ENCODE results near the gene MCF2L.

DNA sequence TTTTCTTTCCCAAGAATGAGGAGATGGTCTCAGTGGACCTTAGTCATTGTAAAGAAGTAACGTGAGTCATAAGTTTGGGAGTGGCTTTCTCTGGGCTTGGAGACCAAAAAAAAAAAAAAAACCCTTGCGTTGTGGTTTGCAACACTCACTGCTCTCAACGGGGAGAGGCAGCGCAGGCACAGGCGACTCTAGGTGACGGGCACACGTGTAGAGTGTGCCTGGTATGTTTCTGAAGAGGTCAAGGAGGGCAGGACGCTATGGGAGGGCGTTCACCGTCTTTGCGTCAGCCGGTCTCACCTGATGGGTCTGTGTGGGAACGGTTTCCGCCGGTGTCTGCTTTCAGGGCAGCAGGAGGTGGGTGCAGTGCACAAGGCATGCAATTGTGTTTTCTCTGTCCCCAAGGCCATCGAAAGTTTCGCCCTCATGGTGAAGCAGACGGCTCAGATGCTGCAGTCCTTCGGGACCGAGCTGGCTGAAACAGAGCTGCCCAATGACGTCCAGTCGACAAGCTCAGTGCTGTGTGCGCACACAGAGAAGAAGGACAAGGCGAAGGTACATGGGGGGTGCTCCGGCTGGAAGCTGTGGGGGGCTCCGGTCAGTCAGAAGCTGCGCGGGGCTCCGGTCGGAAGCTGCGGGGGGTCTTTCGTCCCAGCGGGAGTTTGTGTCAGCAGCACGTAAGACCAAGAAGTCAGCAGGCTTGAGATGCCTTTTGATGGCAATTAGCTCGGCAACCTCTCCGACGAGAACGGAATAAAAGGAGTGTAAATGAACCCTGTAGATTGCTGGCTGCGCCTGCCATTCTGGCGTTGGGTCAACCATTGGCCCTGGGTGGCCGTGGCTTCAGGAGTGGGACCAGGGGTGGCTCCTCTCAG, 95.8 kb downstream of the MCF2L start:
- no peak for TF ChIP-seq CHD4 (IDR thresholded peaks at IDR 0.05; ENCODE audit: borderline replicate concordance)
- TF ChIP-seq, protein P1, sequence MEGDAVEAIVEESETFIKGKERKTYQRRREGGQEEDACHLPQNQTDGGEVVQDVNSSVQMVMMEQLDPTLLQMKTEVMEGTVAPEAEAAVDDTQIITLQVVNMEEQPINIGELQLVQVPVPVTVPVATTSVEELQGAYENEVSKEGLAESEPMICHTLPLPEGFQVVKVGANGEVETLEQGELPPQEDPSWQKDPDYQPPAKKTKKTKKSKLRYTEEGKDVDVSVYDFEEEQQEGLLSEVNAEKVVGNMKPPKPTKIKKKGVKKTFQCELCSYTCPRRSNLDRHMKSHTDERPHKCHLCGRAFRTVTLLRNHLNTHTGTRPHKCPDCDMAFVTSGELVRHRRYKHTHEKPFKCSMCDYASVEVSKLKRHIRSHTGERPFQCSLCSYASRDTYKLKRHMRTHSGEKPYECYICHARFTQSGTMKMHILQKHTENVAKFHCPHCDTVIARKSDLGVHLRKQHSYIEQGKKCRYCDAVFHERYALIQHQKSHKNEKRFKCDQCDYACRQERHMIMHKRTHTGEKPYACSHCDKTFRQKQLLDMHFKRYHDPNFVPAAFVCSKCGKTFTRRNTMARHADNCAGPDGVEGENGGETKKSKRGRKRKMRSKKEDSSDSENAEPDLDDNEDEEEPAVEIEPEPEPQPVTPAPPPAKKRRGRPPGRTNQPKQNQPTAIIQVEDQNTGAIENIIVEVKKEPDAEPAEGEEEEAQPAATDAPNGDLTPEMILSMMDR (IDR thresholded peaks at IDR 0.05): no peak
- TF ChIP-seq MAFK (IDR thresholded peaks at IDR 0.05; ENCODE audit: partially characterized antibody): no peak
- no peak for TF ChIP-seq BHLHE40 (IDR thresholded peaks at IDR 0.05; ENCODE audit: low read depth, low read length)
- no peak for TF ChIP-seq MYC (IDR thresholded peaks at IDR 0.05; ENCODE audit: borderline replicate concordance, low read length)
- no peak for TF ChIP-seq EP300 (IDR thresholded peaks at IDR 0.05)

Data from A549 (cell line).